GM19455 (cell line): ENCODE measurements around the gene LHFPL2.
A peak's percentile ranks its signal among the peaks of the same experiment; 100 is the strongest.
"Not testable (repeated sequence)": the region's sequence is repeated elsewhere in the genome, so short reads cannot be mapped to it uniquely, and the experiment has no call there.

Source experiments
- ATAC-seq: cut with Tn5 transposase; IDR thresholded peaks from one replicate; pipeline ENCODE4 v1.9.1; 2021; ENCODE audit not compliant: unreplicated experiment

LHFPL2 gene

GRCh38 chr5:78648359-78649210 is at the start of gene LHFPL2:
Gene LHFPL2 (minus strand): TSS chr5:78648772. CDS start chr5:78510213, 138,559 bp downstream.
- ATAC-seq = peak; percentile 52

- no peak for ATAC-seq
These were observed 48.1 kb upstream of the LHFPL2 start for GRCh38 chr5:78696637-78697036.

- not testable (repeated sequence) for ATAC-seq
These were observed 47.5 kb upstream of the LHFPL2 start for GRCh38 chr5:78696052-78696451.

- ATAC-seq = no peak
These were observed 44.8 kb upstream of the LHFPL2 start for GRCh38 chr5:78693339-78693738.

- no peak for ATAC-seq
These were observed 42.8 kb upstream of the LHFPL2 start for GRCh38 chr5:78691084-78691960.

GRCh38 chr5:78690253-78690972 is 41.8 kb upstream of the LHFPL2 start:
- ATAC-seq = no peak

- no peak for ATAC-seq
These were observed 41.1 kb upstream of the LHFPL2 start for GRCh38 chr5:78689540-78690252.

GRCh38 chr5:78687514-78687913 is 38.9 kb upstream of the LHFPL2 start:
- not testable (repeated sequence) for ATAC-seq

GRCh38 chr5:78683905-78684304 is 35.3 kb upstream of the LHFPL2 start:
- not testable (repeated sequence) for ATAC-seq

GRCh38 chr5:78679905-78680304 is 31.3 kb upstream of the LHFPL2 start:
- no peak for ATAC-seq

- no peak for ATAC-seq
These were observed 29.5 kb upstream of the LHFPL2 start for GRCh38 chr5:78677777-78678668.

- ATAC-seq = no peak
These were observed 27.6 kb upstream of the LHFPL2 start for GRCh38 chr5:78675956-78676730.

- not testable (repeated sequence) for ATAC-seq
These were observed 25.3 kb upstream of the LHFPL2 start for GRCh38 chr5:78673827-78674226.

GRCh38 chr5:78672154-78672553 is 23.6 kb upstream of the LHFPL2 start:
- ATAC-seq = no peak

GRCh38 chr5:78671609-78672008 is 23.0 kb upstream of the LHFPL2 start:
- ATAC-seq = no peak

GRCh38 chr5:78670701-78671269 is 22.2 kb upstream of the LHFPL2 start:
- no peak for ATAC-seq

- no peak for ATAC-seq
These were observed 20.8 kb upstream of the LHFPL2 start for GRCh38 chr5:78669331-78669730.

GRCh38 chr5:78667461-78668103 is 19.0 kb upstream of the LHFPL2 start:
- no peak for ATAC-seq
